GM18868 (cell line): ENCODE data around the gene PERM1.
"Not testable (repeated sequence)": the region's sequence is repeated elsewhere in the genome, so short reads cannot be mapped to it uniquely, and the experiment has no call there.

Source experiments
- ATAC-seq: cut with Tn5 transposase; IDR thresholded peaks from one replicate; pipeline ENCODE4 v1.9.1; 2021; ENCODE audit warnings: mild to moderate bottlenecking, moderate library complexity; ENCODE audit not compliant: unreplicated experiment

PERM1 gene

GRCh38 chr1:980137-980571, 1.7 kb downstream of the PERM1 start:
- ATAC-seq, result no peak

DNA sequence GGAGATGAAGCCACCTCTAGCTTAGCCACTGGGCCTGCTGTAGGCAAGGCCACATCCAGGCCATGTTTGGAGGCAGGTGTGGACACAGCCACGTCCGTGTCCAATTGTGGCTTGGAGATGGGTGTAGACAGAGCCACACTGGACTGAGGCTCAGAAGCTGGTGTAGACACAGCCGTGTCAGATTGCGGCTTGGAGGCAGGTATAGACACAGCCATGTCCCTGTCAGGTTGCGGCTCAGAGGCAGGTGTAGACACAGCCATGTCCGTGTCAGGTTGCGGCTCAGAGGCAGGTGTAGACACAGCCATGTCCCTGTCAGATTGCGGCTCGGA, 2.2 kb downstream of the PERM1 start:
- ATAC-seq, result no peak

DNA sequence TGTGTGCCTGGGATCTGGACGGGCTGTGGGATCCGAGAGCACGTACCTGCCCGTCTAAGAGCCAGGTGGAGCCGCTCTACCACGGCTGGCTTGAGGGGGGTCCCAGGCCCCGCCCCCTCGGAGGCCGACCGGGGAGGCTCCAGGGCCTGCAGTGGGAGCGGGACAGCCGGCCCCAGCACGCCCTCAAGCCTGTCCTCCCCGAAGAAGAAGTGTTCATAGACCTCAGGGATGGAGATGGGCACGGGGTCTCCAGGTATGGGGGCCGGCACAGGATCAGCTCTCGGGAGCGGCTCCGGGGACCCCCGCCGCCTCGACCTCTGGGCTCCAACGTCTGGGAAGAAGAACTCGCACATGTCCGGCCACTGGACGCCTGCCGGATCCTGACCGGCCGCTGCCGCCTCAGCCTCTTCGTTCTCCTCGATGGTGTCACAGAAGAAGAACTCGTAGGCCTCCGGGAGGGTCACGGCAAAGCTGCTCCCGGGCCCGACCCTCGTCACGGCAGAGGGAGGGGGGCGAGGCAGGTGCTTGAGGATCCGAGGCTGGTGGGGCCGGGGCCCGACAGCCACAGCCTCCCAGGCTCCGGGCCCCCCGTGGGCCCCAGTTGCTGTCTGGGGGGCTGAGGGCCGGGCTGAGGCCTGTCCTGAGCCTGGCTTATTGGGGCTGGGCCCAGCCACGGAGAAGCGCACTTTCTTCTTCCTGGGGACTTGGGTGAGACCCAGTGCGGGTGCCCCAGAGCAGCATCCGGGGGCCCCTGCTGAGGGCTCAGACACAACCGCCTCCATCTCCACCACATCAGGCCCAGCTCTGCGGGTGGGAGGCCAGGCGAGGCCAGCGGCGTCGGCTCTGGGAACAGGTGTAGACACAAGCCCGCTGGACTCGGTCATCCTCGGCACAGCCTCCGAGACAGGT, 2.8 kb downstream of the PERM1 start:
- no peak for ATAC-seq

DNA sequence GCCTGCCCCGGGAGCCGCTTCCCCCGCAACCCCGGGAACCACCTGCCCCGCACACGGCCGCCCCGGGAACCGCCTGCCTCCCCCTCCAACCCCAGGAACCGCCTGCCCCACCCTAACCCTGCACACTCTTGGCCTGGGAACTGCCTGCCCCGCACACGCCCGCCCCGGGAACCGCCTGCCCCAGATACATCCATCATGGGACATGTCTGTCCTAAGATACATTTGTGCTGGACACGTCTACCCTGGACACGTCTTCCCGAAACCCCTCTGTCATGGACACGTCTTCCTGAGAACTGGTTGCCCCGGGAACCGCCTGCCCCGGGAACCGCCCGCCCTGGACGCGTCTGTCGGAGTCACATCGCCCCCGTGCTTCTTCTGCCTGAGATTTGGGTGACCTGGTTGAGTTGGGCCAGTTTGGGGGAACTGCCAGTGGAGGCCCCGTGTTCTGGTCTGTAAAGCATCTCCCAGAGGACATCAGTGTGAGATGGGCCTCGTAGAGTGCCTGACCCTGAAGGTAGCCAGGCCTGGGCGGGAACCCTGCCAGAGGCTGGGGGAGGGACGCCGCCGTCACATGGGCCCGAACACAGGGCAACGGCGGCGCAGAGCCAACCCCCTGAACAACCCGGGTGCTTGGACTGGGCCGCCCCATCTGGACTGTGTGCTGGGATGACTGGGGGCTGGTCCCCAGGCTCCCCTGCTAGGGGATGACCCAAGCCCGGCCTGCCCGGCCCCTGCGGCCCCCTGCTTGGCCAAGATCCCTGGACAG, 3.6 kb downstream of the PERM1 start:
- no peak for ATAC-seq

DNA sequence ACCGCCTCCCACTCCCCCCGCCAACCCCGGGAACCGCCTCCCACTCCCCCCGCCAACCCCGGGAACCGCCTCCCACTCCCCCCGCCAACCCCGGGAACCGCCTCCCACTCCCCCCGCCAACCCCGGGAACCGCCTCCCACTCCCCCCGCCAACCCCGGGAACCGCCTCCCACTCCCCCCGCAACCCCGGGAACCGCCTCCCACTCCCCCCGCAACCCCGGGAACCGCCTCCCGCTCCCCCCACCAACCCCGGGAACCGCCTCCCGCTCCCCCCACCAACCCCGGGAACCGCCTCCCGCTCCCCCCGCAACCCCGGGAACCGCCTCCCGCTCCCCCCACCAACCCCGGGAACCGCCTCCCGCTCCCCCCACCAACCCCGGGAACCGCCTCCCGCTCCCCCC, 5.1 kb downstream of the PERM1 start:
- not testable (repeated sequence) for ATAC-seq

- ATAC-seq, result peak; percentile 52
Measured at GRCh38 chr1:975896-976683, 5.8 kb downstream of the PERM1 start.

DNA sequence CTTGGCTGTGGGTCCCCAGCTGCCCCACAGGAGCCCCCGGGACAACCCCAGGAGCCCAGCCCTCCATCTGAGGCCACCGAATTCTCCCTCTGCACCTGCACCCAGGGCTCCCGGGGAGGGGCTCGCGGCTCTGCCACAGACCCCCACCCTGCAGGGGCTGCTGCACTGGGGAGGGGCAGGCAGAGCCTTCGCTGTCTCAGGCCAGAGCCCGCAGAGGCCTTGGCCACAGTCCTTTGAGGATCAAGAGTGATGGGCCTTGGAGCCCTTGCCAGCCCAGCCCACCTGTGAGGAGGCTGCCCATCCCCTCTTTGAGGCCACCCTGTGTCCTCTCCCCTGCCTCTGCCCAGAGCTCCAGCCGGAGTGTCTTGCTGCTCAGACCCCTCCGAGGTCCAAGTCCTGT, 6.5 kb downstream of the PERM1 start:
- no peak for ATAC-seq

DNA sequence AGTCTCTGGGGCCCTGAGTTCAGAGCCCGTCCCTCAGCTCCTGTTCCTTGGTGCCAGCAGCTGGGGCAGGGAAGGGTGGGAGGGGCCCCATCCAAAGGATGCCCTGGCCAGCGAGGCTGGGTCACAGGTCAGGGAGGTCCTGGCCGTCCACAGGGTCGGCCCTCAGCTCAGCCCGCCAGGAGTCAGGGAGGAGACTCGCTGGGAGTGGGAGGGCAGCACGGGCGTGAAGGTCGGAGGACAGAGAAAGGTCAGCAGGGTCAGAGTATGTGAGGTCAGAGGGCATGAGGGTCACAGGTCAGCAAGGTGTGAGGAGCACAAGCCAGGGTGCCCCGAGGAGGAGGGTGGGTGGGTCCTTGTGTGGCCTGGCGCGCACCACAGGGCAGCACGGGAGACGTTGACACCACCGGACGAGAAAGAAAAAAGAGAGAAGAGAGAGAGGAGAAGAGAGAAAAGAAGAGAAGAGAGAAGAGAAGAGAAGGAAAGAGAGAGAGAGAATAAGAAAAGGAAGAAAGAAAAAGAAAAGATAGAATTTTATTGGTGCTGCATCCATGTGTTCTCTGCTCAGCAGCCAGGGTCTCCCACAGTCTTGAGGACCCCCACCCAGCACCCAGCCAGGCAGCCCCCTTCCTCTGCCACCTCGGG, 7.1 kb downstream of the PERM1 start:
- ATAC-seq, result no peak

DNA sequence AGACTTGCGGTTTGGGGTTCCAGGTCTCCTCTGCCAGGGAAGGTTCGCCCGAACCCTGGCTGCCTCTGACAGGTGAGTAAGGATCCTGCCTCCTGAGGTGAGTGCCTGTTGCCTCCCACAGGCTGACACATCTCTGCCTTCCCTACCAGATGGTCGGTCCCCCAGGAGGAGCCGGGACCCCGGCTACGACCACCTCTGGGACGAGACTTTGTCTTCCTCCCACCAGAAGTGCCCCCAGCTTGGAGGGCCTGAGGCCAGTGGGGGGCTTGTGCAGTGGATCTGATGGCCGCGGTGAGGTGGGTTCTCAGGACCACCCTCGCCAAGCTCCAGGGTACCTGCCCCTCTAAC, 7.6 kb downstream of the PERM1 start:
- ATAC-seq, result no peak

DNA sequence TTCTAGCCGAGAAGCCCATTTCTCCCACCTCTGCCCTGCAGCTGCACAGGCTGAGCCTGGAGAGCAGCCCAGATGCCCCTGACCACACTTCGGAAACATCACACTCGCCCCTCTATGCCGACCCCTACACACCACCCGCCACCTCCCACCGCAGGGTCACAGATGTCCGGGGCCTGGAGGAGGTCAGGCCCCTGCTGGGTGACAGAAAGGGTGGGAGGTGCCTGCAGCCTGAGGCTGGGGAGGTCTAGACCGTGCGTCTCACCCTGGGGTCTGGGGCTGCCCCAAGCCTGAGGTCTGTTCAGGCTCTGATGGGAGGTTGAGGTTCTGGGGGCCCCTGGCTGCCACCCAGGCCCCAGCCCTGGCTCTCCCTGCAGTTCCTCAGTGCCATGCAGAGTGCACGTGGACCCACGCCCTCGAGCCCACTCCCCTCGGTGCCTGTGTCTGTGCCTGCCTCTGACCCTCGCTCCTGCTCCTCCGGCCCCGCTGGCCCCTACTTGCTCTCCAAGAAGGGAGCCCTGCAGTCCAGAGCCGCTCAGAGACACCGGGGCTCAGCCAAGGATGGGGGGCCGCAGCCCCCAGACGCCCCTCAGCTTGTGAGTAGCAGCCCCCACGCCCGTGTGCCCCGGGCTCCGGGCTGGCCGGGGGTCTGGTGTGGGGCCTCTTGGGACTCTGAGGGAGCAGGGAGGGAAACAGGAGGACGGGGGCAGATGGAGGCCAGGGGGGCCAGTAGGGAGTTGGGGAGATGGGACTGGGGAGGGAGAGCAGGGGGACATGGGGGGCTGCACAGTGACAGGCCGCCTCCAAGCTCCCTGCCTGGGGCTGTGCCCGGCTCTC, 8.2 kb downstream of the PERM1 start:
- no peak for ATAC-seq

GRCh38 chr1:972726-973458, 9.0 kb downstream of the PERM1 start:
- ATAC-seq, result no peak

DNA sequence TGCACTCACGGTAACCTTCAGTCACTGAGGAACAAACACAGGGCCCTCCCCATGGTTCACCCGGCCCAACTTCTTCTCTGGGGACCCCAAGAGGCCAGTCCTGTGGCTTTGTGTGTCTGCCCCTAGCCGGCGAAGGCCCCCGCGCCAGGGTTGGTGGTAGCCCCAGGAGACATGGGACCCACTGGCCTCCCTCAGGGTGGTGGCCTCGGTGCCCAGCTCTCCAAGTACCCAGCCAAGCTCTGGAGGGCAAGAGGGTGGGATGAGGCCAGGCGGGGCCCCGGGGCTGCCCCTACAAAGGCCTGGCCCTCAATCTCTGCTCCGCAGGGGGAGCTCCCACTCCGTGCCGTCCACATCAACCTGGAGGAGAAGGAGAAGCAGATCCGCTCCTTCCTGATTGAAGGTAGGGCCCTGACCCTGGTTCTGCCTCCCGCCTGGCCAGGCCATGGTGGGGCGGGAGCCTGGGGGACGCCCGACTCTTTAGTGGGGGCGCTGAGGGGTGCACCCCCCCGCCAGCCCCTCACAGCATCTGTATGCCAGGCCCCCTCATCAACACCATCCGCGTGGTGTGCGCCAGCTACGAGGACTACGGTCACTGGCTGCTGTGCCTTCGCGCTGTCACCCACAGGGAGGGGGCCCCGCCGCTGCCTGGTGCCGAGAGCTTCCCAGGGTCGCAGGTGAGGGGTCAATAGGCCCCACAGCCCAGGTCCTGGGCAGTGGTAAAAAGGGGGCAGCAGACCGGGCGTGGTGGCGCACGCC, 10.0 kb downstream of the PERM1 start:
- no peak for ATAC-seq

DNA sequence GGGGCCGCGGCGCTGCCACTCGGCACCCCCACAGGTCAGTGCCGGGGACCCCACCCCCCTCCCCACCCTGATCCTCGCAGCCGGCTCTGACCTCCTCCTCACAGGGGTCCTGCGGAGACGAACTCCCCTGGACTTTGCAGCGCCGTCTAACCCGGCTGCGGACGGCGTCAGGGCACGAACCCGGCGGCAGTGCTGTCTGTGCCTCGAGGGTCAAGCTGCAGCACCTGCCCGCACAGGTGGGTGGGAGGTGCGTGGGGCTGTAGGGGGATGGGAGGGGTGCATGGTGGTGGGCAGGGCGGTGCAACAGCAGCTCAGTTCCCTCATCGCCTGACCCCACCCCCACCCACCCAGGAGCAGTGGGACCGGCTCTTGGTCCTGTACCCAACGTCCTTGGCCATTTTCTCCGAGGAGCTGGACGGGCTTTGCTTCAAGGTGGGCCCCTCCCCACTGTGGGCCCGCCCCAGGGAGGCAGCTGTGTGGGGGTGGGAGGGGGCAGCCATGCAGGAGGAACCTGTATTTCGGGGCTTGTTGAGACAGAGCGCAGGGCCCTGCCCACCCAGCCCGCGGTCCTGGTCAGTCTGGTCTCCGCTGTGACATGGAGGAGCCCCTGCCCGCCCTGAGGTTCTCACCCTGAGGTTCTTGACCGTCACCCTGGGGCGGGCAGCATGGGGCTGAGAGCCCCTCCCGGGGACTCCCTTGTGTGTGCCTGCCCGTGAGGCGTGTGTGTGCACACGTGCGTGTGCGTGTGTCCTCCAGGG, 10.7 kb downstream of the PERM1 start:
- no peak for ATAC-seq

DNA sequence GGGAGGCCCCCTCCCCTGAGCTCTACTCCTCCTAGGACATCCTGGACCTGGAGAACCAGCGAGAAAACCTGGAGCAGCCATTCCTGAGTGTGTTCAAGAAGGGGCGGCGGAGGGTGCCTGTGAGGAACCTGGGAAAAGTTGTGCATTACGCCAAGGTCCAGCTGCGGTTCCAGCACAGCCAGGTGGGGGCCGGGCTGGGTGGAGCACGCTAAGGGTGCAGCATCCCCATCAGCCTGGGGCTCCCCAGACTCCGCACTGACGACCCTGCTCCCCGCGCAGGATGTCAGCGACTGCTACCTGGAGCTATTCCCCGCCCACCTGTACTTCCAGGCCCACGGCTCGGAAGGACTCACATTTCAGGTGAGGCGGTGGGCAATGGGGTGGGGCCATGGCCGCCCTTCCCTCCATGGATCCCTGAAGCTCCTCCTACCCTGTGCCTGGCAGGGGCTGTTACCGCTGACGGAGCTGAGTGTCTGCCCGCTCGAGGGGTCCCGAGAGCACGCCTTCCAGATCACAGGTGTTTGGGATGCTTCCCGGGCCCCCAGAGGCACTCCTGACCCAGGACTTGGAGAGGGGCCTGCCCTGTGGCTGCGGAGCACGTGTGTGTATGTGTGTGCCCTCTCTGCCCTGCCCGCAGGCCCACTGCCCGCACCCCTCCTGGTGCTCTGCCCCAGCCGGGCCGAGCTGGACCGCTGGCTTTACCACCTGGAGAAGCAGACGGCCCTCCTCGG, 11.5 kb downstream of the PERM1 start:
- no peak for ATAC-seq

- no peak for ATAC-seq
Measured at GRCh38 chr1:969260-969855, 12.5 kb downstream of the PERM1 start.

GRCh38 chr1:967466-968343, 14.2 kb downstream of the PERM1 start:
- ATAC-seq, result no peak
